DOHH2 (cell line): ENCODE data around the gene RNF141.

Source experiments
- H3F3A ChIP-seq: fragments of 200-600 bp; sonication (generic), shearing (Covaris generic); 2 replicates; pipeline ENCODE4 v1.6.0; 2016; ENCODE audit warnings: antibody characterized with exemption, mild to moderate bottlenecking; ENCODE audit not compliant: control insufficient read depth, insufficient read depth
- H3K27ac ChIP-seq: fragments of 200-600 bp; sonication (generic); 2 replicates; pipeline ENCODE4 v1.5.1; 2014; ENCODE audit warnings: low read depth, mild to moderate bottlenecking, low read length, moderate library complexity
- H3K27me3 ChIP-seq: fragments of 200-600 bp; sonication (generic); 2 replicates; pipeline ENCODE4 v1.6.1; 2014; ENCODE audit warnings: mild to moderate bottlenecking, low read length, mixed read lengths; ENCODE audit not compliant: control insufficient read depth
- H3K36me3 ChIP-seq: fragments of 200-600 bp; sonication (generic); 2 replicates; pipeline ENCODE4 v1.6.1; 2014; ENCODE audit warnings: mild to moderate bottlenecking, low read length, moderate library complexity, mixed read lengths; ENCODE audit not compliant: control insufficient read depth
- H3K4me1 ChIP-seq: fragments of 200-600 bp; sonication (generic); 2 replicates; pipeline ENCODE4 v1.6.1; 2014; ENCODE audit warnings: mild to moderate bottlenecking, low read length, mixed read lengths; ENCODE audit not compliant: control insufficient read depth
- H3K4me2 ChIP-seq: fragments of 200-600 bp; sonication (generic); 2 replicates; pipeline ENCODE4 v1.6.0; 2014; ENCODE audit warnings: mild to moderate bottlenecking, low read length, moderate library complexity
- H3K4me3 ChIP-seq: fragments of 200-600 bp; sonication (generic); 2 replicates; pipeline ENCODE4 v1.5.1; 2014; ENCODE audit warnings: mild to moderate bottlenecking, low read length, mixed read lengths
- H3K79me2 ChIP-seq: fragments of 200-600 bp; sonication (generic); 2 replicates; pipeline ENCODE4 v1.6.1; 2014; ENCODE audit warnings: mild to moderate bottlenecking, low read length, mixed read lengths; ENCODE audit not compliant: control insufficient read depth
- H3K9me2 ChIP-seq: fragments of 200-600 bp; sonication (generic); replicated peaks from 2 replicates; pipeline ENCODE4 v1.6.1; 2014; ENCODE audit warnings: mild to moderate bottlenecking, low read length, mixed read lengths; ENCODE audit not compliant: control insufficient read depth
- H3K9me3 ChIP-seq: fragments of 200-600 bp; sonication (generic); 2 replicates; pipeline ENCODE4 v1.6.1; 2014; ENCODE audit warnings: antibody characterized with exemption, low read length, mixed read lengths; ENCODE audit not compliant: control insufficient read depth, insufficient read depth
- H4K20me1 ChIP-seq: fragments of 200-600 bp; sonication (generic); 2 replicates; pipeline ENCODE4 v1.6.0; 2014; ENCODE audit warnings: low read depth, mild to moderate bottlenecking, antibody characterized with exemption, low read length, moderate library complexity; ENCODE audit not compliant: control insufficient read depth, insufficient read depth
- EZH2phosphoT487 ChIP-seq: fragments of 200-600 bp; sonication (generic); IDR thresholded peaks from 2 replicates; pipeline ENCODE4 v1.6.1; 2017; ENCODE audit warnings: borderline replicate concordance, mild to moderate bottlenecking, antibody characterized with exemption, low read length, moderate library complexity, mixed read lengths
- TF ChIP-seq, protein P1 (sequence below): fragments of 200-600 bp; sonication (generic); IDR thresholded peaks from one replicate; pipeline ENCODE4 v1.5.1; 2014; ENCODE audit warnings: antibody characterized with exemption, mild to moderate bottlenecking, low read depth, low read length; ENCODE audit not compliant: poor library complexity, severe bottlenecking

Gene RNF141

GRCh38 chr11:10533323-10533722 is 7.7 kb downstream of the RNF141 start:
- Histone ChIP-seq H3K4me2 (no peak overlapping the region), H3K79me2 (no peaks in the 10 kb centered on the region), H3F3A (no peaks in the 10 kb centered on the region), H3K9me3 (no peaks in the 10 kb centered on the region), H3K4me1 (peaks cover 20% of the 10 kb centered on the region), H3K9me2 (no peaks in the 10 kb centered on the region), H3K27me3 (no peaks in the 10 kb centered on the region), H4K20me1 (no peaks in the 10 kb centered on the region), H3K36me3 (peaks cover 24% of the 10 kb centered on the region), H3K4me3 (no peak overlapping the region), H3K27ac (no peak overlapping the region)
- TF ChIP-seq, protein P1, sequence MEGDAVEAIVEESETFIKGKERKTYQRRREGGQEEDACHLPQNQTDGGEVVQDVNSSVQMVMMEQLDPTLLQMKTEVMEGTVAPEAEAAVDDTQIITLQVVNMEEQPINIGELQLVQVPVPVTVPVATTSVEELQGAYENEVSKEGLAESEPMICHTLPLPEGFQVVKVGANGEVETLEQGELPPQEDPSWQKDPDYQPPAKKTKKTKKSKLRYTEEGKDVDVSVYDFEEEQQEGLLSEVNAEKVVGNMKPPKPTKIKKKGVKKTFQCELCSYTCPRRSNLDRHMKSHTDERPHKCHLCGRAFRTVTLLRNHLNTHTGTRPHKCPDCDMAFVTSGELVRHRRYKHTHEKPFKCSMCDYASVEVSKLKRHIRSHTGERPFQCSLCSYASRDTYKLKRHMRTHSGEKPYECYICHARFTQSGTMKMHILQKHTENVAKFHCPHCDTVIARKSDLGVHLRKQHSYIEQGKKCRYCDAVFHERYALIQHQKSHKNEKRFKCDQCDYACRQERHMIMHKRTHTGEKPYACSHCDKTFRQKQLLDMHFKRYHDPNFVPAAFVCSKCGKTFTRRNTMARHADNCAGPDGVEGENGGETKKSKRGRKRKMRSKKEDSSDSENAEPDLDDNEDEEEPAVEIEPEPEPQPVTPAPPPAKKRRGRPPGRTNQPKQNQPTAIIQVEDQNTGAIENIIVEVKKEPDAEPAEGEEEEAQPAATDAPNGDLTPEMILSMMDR: no peak
- TF ChIP-seq EZH2phosphoT487: no peak

- no peaks in the 10 kb centered on the region for H3K9me3 ChIP-seq
- H3K79me2 ChIP-seq: no peaks in the 10 kb centered on the region
- H3K27me3 ChIP-seq: no peaks in the 10 kb centered on the region
- no peak overlapping the region for H3K27ac ChIP-seq
- H3K9me2 ChIP-seq: no peaks in the 10 kb centered on the region
- no peak overlapping the region for H3K4me3 ChIP-seq
- no peaks in the 10 kb centered on the region for H4K20me1 ChIP-seq
- H3K4me2 ChIP-seq: no peak overlapping the region
- TF ChIP-seq, protein P1: no peak
- no peak for TF ChIP-seq EZH2phosphoT487
- H3K36me3 ChIP-seq: peaks cover 24% of the 10 kb centered on the region
- no peaks in the 10 kb centered on the region for H3F3A ChIP-seq
- H3K4me1 ChIP-seq: peaks cover 20% of the 10 kb centered on the region
Observed at GRCh38 chr11:10532526-10532925, 8.5 kb downstream of the RNF141 start.

GRCh38 chr11:10529279-10529678 is 11.7 kb downstream of the RNF141 start:
- no peak overlapping the region for H3K4me2 ChIP-seq
- H3K36me3 ChIP-seq: peaks cover 40% of the 10 kb centered on the region
- peaks cover 1% of the 10 kb centered on the region for H3K4me1 ChIP-seq
- no peak overlapping the region for H3K4me3 ChIP-seq
- H4K20me1 ChIP-seq: no peaks in the 10 kb centered on the region
- H3F3A ChIP-seq: no peaks in the 10 kb centered on the region
- H3K9me2 ChIP-seq: no peaks in the 10 kb centered on the region
- H3K9me3 ChIP-seq: no peaks in the 10 kb centered on the region
- H3K27me3 ChIP-seq: no peaks in the 10 kb centered on the region
- no peak overlapping the region for H3K27ac ChIP-seq
- H3K79me2 ChIP-seq: no peaks in the 10 kb centered on the region
- no peak for TF ChIP-seq EZH2phosphoT487
- TF ChIP-seq, protein P1: no peak

- H3K36me3 ChIP-seq: peaks cover 43% of the 10 kb centered on the region
- no peaks in the 10 kb centered on the region for H3K9me2 ChIP-seq
- H3K79me2 ChIP-seq: no peaks in the 10 kb centered on the region
- no peaks in the 10 kb centered on the region for H3F3A ChIP-seq
- TF ChIP-seq EZH2phosphoT487: no peak
- TF ChIP-seq, protein P1: no peak
- no peaks in the 10 kb centered on the region for H4K20me1 ChIP-seq
- no peaks in the 10 kb centered on the region for H3K9me3 ChIP-seq
- no peak overlapping the region for H3K27ac ChIP-seq
- H3K4me3 ChIP-seq: no peak overlapping the region
- no peaks in the 10 kb centered on the region for H3K27me3 ChIP-seq
- H3K4me2 ChIP-seq: no peak overlapping the region
- H3K4me1 ChIP-seq: no peaks in the 10 kb centered on the region
Observed at GRCh38 chr11:10528121-10528520, 12.9 kb downstream of the RNF141 start.
